B cell (primary cell): ENCODE results near the gene AHRR. TPM values are rescaled to one million over a fixed set of nuclear protein-coding genes. Genes with fewer than 3 reads are reported as not detected.

Source experiments
- ATAC-seq: fragments of 200-7000 bp; cut with Tn5 transposase; one replicate; pipeline ENCODE4 v1.10.0; 2021; ENCODE audit warnings: low read depth, mild to moderate bottlenecking, moderate number of reproducible peaks, moderate library complexity
- CTCF ChIA-PET: fragments of 350-600 bp; sonication (Branson Sonifier 250); formaldehyde crosslinking; loops from one replicate; lab custom pipeline; 2021; ENCODE audit warnings: antibody characterized with exemption, inconsistent platforms; lab: Charles Lee
- POLR2A ChIA-PET: fragments of 350-600 bp; sonication (Branson Sonifier 250); formaldehyde crosslinking; loops from one replicate; lab custom pipeline; 2021; ENCODE audit warnings: antibody characterized with exemption; lab: Charles Lee
- DNase-seq: peaks from one replicate; pipeline ENCODE4 v3.0.0; 2013
- H2AFZ ChIP-seq: 2 replicates; pipeline ENCODE4 v1.6.1; 2012; ENCODE audit warnings: mild to moderate bottlenecking, low read depth, low read length; ENCODE audit not compliant: insufficient read depth, poor library complexity, severe bottlenecking
- H3K27ac ChIP-seq, 2 donors: 1 replicate in 1 of 2; 2 replicates in 1 of 2; pipeline ENCODE4 v1.5.1; 2012 to 2013; ENCODE audit warnings: low read length in 2 of 2, mild to moderate bottlenecking in 2 of 2, moderate library complexity in 1 of 2
- H3K27me3 ChIP-seq, 4 experiments: fragments of 200-600 bp in 1 of 4; sonication (generic) in 1 of 4; replicated peaks in 1 of 4; 1 replicate in 2 of 4; 2 replicates in 2 of 4; pipeline versions ENCODE4 v1.6.1 to v1.7.0; 2013 to 2016; ENCODE audit warnings: low read length in 3 of 4, mild to moderate bottlenecking in 2 of 4, mixed read lengths in 1 of 4, moderate library complexity in 1 of 4; ENCODE audit not compliant: insufficient read depth in 4 of 4, control insufficient read depth in 3 of 4; ENCODE audit errors: control extremely low read depth in 1 of 4
- H3K36me3 ChIP-seq, 2 experiments: replicated peaks in 1 of 2; 1 replicate in 1 of 2; 2 replicates in 1 of 2; pipeline versions ENCODE4 v1.6.1 to v1.7.1; 2013; ENCODE audit warnings: low read length in 1 of 2; ENCODE audit not compliant: insufficient read depth in 2 of 2, control insufficient read depth in 1 of 2; ENCODE audit errors: control extremely low read depth in 1 of 2, extremely low read depth in 1 of 2
- H3K4me1 ChIP-seq, 2 donors: fragments of 200-600 bp in 1 of 2; sonication (generic) in 1 of 2; 1 replicate in 1 of 2; 2 replicates in 1 of 2; pipeline versions ENCODE4 v1.5.1 to v1.6.1; 2013 to 2017; ENCODE audit warnings: low read length in 2 of 2; ENCODE audit not compliant: control insufficient read depth in 2 of 2, insufficient read depth in 2 of 2
- H3K4me2 ChIP-seq: replicated peaks from 2 replicates; pipeline ENCODE3; 2012; ENCODE audit warnings: mild to moderate bottlenecking, low read depth, low read length; ENCODE audit not compliant: poor library complexity, severe bottlenecking
- H3K4me3 ChIP-seq, 5 experiments: fragments of 200-600 bp in 1 of 5; sonication (generic) in 1 of 5; 1 replicate in 3 of 5; 2 replicates in 2 of 5; pipeline versions ENCODE4 v1.5.1 to v1.7.0; 2011 to 2016; ENCODE audit warnings: low read length in 4 of 5, mild to moderate bottlenecking in 4 of 5, low read depth in 2 of 5, control low read depth in 1 of 5, moderate library complexity in 1 of 5; ENCODE audit not compliant: insufficient read depth in 1 of 5; ENCODE audit errors: control extremely low read depth in 1 of 5, extremely low read depth in 1 of 5
- H3K79me2 ChIP-seq: fragments of 200-600 bp; sonication (generic); one replicate; pipeline ENCODE4 v1.6.0; 2016; ENCODE audit warnings: low read length; ENCODE audit not compliant: control insufficient read depth, insufficient read depth
- H3K9ac ChIP-seq: fragments of 200-600 bp; sonication (generic); 2 replicates; pipeline ENCODE4 v1.6.1; 2017; ENCODE audit warnings: mild to moderate bottlenecking, low read length, moderate library complexity
- H3K9me3 ChIP-seq, 3 donors: one replicate each; pipeline versions ENCODE4 v1.6.1 to v1.7.1; 2013; ENCODE audit warnings: low read length in 2 of 3; ENCODE audit not compliant: control insufficient read depth in 2 of 3, insufficient read depth in 1 of 3; ENCODE audit errors: control extremely low read depth in 1 of 3
- H4K20me1 ChIP-seq: 2 replicates; pipeline ENCODE4 v1.6.0; 2012; ENCODE audit warnings: mild to moderate bottlenecking, low read length; ENCODE audit not compliant: insufficient read depth, control insufficient read depth, poor library complexity, severe bottlenecking
- H3K27ac Mint-ChIP-seq: one replicate; pipeline ENCODE4 v1.8.0; 2021; ENCODE audit warnings: mixed read lengths
- H3K27me3 Mint-ChIP-seq: one replicate; pipeline ENCODE4 v1.8.0; 2021; ENCODE audit warnings: mixed read lengths
- H3K4me1 Mint-ChIP-seq: one replicate; pipeline ENCODE4 v1.8.0; 2021; ENCODE audit warnings: mixed read lengths
- H3K4me3 Mint-ChIP-seq: one replicate; pipeline ENCODE4 v1.8.0; 2021; ENCODE audit warnings: mixed read lengths
- H3K9me3 Mint-ChIP-seq: one replicate; pipeline ENCODE4 v1.8.0; 2022; ENCODE audit warnings: mixed read lengths; ENCODE audit not compliant: insufficient read depth
- CTCF ChIP-seq: fragments of 200-600 bp; IDR thresholded peaks from one replicate; pipeline ENCODE4 v1.8.0; 2022; ENCODE audit warnings: antibody characterized with exemption, mild to moderate bottlenecking
- EZH2 ChIP-seq: IDR thresholded peaks from 2 replicates; pipeline ENCODE4 v1.6.1; 2012; ENCODE audit warnings: borderline replicate concordance, low read depth, mild to moderate bottlenecking, moderate library complexity, low read length; ENCODE audit not compliant: insufficient read depth, poor library complexity, severe bottlenecking
- WGBS: methylation state at CpG from one replicate; pipeline ENCODE4 v1.1.5; 2013; ENCODE audit warnings: missing lambda C conversion rate; ENCODE audit not compliant: insufficient coverage; 5-methylcytosine and 5-hydroxymethylcytosine counted together
- intact Hi-C: fragments of 100-400 bp; cut with micrococcal nuclease; formaldehyde crosslinking; loops from one replicate; pipeline ENCODE4 v1.10.0; 2022
- polyA plus RNA-seq: library from polyadenylated mRNA; depleted of rRNA; stranded (reverse); fragments of >200 nt; gene quantifications from 2 replicates; pipeline ENCODE4 v1.2.3, GENCODE V29; 2012
- total RNA-seq, 2 donors: library from RNA; stranded (reverse); fragments of 120-200 nt in 1 of 2; gene quantifications; 1 replicate in 1 of 2; 2 replicates in 1 of 2; pipeline versions ENCODE4 v1.2.3 to v1.2.4, GENCODE V29; 2013 to 2022

The AHRR gene
- total and polyA plus RNA-seq, 2 donors (not counting 1 experiment from before 2014, with no cell fraction given) = 0.13 to 1.7 TPM

- ChIA-PET POLR2A (no interaction called here), CTCF (no interaction called here)
- no peaks in the 10 kb centered on the region for H3K9me3 ChIP-seq
- H2AFZ ChIP-seq = no peak overlapping the region
- H3K4me3 Mint-ChIP-seq = no peak overlapping the region
- H3K27me3 ChIP-seq = no peaks in the 10 kb centered on the region
- peaks cover 28% of the 10 kb centered on the region for H3K79me2 ChIP-seq
- H4K20me1 ChIP-seq = peaks cover 45% of the 10 kb centered on the region
- H3K4me3 ChIP-seq = no peak overlapping the region
- intact Hi-C loops = no loop called here
- no peak overlapping the region for H3K27ac Mint-ChIP-seq
- DNase-seq (no peak), ATAC-seq (no peak)
- H3K9me3 Mint-ChIP-seq = no peaks in the 10 kb centered on the region
- H3K4me1 Mint-ChIP-seq = no peaks in the 10 kb centered on the region
- H3K4me2 ChIP-seq = no peak overlapping the region
- H3K27me3 Mint-ChIP-seq = no peaks in the 10 kb centered on the region
- peaks cover 3 to 62% of the 10 kb centered on the region in 2 experiments for H3K36me3 ChIP-seq
- no peak overlapping the region for H3K9ac ChIP-seq
- no peak for TF ChIP-seq EZH2
- TF ChIP-seq CTCF = no peak
- no peaks in the 10 kb centered on the region for H3K4me1 ChIP-seq
- no peak overlapping the region for H3K27ac ChIP-seq
- 96% methylated on average over 7 of the region's 9 CpGs for WGBS
Observed at GRCh38 chr5:310516-310915, 11.0 kb upstream of the AHRR start.

- TF ChIP-seq CTCF = no peak
- TF ChIP-seq EZH2 = no peak
- H3K27me3 Mint-ChIP-seq = no peaks in the 10 kb centered on the region
- H3K4me1 ChIP-seq = no peaks in the 10 kb centered on the region
- no peak overlapping the region for H3K4me2 ChIP-seq
- H3K36me3 ChIP-seq = peaks cover 3 to 58% of the 10 kb centered on the region in 2 experiments
- no peaks in the 10 kb centered on the region for H3K9me3 ChIP-seq
- H3K27me3 ChIP-seq = no peaks in the 10 kb centered on the region
- intact Hi-C loops = no loop called here
- H2AFZ ChIP-seq = no peak overlapping the region
- ChIA-PET POLR2A (interaction anchor here (0.6 kb wide), 1 partner anchor 108 kb away, joined by 4 read pairs; no protein-coding TSS in a partner anchor), CTCF (interaction anchor here (0.6 to 1.4 kb wide), 2 partner anchors 29 to 120 kb away, joined by 3 to 4 read pairs; no protein-coding TSS in a partner anchor)
- no peak overlapping the region for H3K27ac Mint-ChIP-seq
- WGBS = 88% methylated on average over 13 of the region's 16 CpGs
- H3K4me3 ChIP-seq = no peak overlapping the region
- H3K27ac ChIP-seq = no peak overlapping the region
- H3K9me3 Mint-ChIP-seq = no peaks in the 10 kb centered on the region
- H3K4me3 Mint-ChIP-seq = no peak overlapping the region
- DNase-seq = no peak
- H3K4me1 Mint-ChIP-seq = no peaks in the 10 kb centered on the region
- H3K79me2 ChIP-seq = peaks cover 27% of the 10 kb centered on the region
- no peak overlapping the region for H3K9ac ChIP-seq
- H4K20me1 ChIP-seq = peaks cover 40% of the 10 kb centered on the region
- no peak for ATAC-seq
Observed at GRCh38 chr5:310941-311434, 10.5 kb upstream of the AHRR start.
